ENCODE measurements around the gene PIK3R6.

Gene PIK3R6

GRCh38 chr17:8896641-8897635 is 29.5 kb upstream of the PIK3R6 start:
- Histone ChIP-seq H3K4me1 (ENCODE audit: low read depth, poor library complexity, severe bottlenecking) (no peaks in the 10 kb centered on the region), H3K9ac (no peak overlapping the region), H2AFZ (ENCODE audit: low read depth) (no peak overlapping the region), H3K27ac (no peak overlapping the region), H3K79me2 (ENCODE audit: insufficient read depth, low read depth) (no peaks in the 10 kb centered on the region), H3K27me3 (ENCODE audit: insufficient read depth, low read depth) (no peaks in the 10 kb centered on the region), H3K36me3 (ENCODE audit: insufficient read depth) (no peaks in the 10 kb centered on the region), H3K4me3 (IDR thresholded peaks at IDR 0.05; ENCODE audit: insufficient read depth, low read depth, low read length) (no peak overlapping the region), H3K4me2 (no peak overlapping the region), H4K20me1 (ENCODE audit: insufficient read depth) (no peaks in the 10 kb centered on the region)
- TF ChIP-seq CTCF (conservative IDR thresholded peaks at IDR 0.05; ENCODE audit: low read depth, low read length), result no peak

GRCh38 chr17:8896087-8896486 is 28.6 kb upstream of the PIK3R6 start:
- Histone ChIP-seq H3K4me3 (IDR thresholded peaks at IDR 0.05; ENCODE audit: insufficient read depth, low read depth, low read length) (no peak overlapping the region), H3K36me3 (ENCODE audit: insufficient read depth) (no peaks in the 10 kb centered on the region), H3K9ac (no peak overlapping the region), H3K27me3 (ENCODE audit: insufficient read depth, low read depth) (no peaks in the 10 kb centered on the region), H2AFZ (ENCODE audit: low read depth) (no peak overlapping the region), H3K79me2 (ENCODE audit: insufficient read depth, low read depth) (no peaks in the 10 kb centered on the region), H3K4me1 (ENCODE audit: low read depth, poor library complexity, severe bottlenecking) (no peaks in the 10 kb centered on the region), H4K20me1 (ENCODE audit: insufficient read depth) (no peaks in the 10 kb centered on the region), H3K27ac (no peak overlapping the region), H3K4me2 (no peak overlapping the region)
- no peak for TF ChIP-seq CTCF (conservative IDR thresholded peaks at IDR 0.05; ENCODE audit: low read depth, low read length)

GRCh38 chr17:8894673-8895578 is 27.5 kb upstream of the PIK3R6 start:
- TF ChIP-seq CTCF (conservative IDR thresholded peaks at IDR 0.05; ENCODE audit: low read depth, low read length), result 0 out of 2 replicates have a peak, but pooled peaks have one; percentile 22
- no peak overlapping the region for H3K4me3 ChIP-seq (IDR thresholded peaks at IDR 0.05; ENCODE audit: insufficient read depth, low read depth, low read length)
- no peak overlapping the region for H3K9ac ChIP-seq
- no peaks in the 10 kb centered on the region for H4K20me1 ChIP-seq (ENCODE audit: insufficient read depth)
- no peak overlapping the region for H3K4me2 ChIP-seq
- H3K27me3 ChIP-seq (ENCODE audit: insufficient read depth, low read depth), result no peaks in the 10 kb centered on the region
- no peaks in the 10 kb centered on the region for H3K79me2 ChIP-seq (ENCODE audit: insufficient read depth, low read depth)
- H2AFZ ChIP-seq (ENCODE audit: low read depth), result no peak overlapping the region
- H3K27ac ChIP-seq, result no peak overlapping the region
- H3K36me3 ChIP-seq (ENCODE audit: insufficient read depth), result no peaks in the 10 kb centered on the region
- no peaks in the 10 kb centered on the region for H3K4me1 ChIP-seq (ENCODE audit: low read depth, poor library complexity, severe bottlenecking)

GRCh38 chr17:8894202-8894671 is 26.8 kb upstream of the PIK3R6 start:
- Histone ChIP-seq H3K27ac (no peak overlapping the region), H3K27me3 (ENCODE audit: insufficient read depth, low read depth) (no peaks in the 10 kb centered on the region), H3K79me2 (ENCODE audit: insufficient read depth, low read depth) (no peaks in the 10 kb centered on the region), H3K4me2 (no peak overlapping the region), H4K20me1 (ENCODE audit: insufficient read depth) (no peaks in the 10 kb centered on the region), H2AFZ (ENCODE audit: low read depth) (no peak overlapping the region), H3K4me1 (ENCODE audit: low read depth, poor library complexity, severe bottlenecking) (no peaks in the 10 kb centered on the region), H3K9ac (no peak overlapping the region), H3K36me3 (ENCODE audit: insufficient read depth) (no peaks in the 10 kb centered on the region), H3K4me3 (IDR thresholded peaks at IDR 0.05; ENCODE audit: insufficient read depth, low read depth, low read length) (no peak overlapping the region)
- no peak for TF ChIP-seq CTCF (conservative IDR thresholded peaks at IDR 0.05; ENCODE audit: low read depth, low read length)
